Suprapubic skin (tissue), 4 donors: Measurements from ENCODE around the gene KLF12.

ENCODE experiments used
- CTCF ChIP-seq, 2 donors: fragments of 200-600 bp in 1 of 2; fragments of 450-650 bp in 1 of 2; sonication (generic) in 1 of 2; IDR thresholded peaks; one replicate each; pipeline ENCODE4 v1.5.1; 2016 to 2019; ENCODE audit warnings: antibody characterized with exemption in 2 of 2, mild to moderate bottlenecking in 1 of 2, moderate library complexity in 1 of 2
- EP300 ChIP-seq: sonication (generic); formaldehyde crosslinking; IDR thresholded peaks from one replicate; pipeline ENCODE4 v1.6.1; 2017; ENCODE audit warnings: antibody characterized with exemption
- POLR2A ChIP-seq, 2 donors: fragments of 450-650 bp; IDR thresholded peaks; one replicate each; pipeline ENCODE4 v1.6.1; 2017; ENCODE audit warnings: antibody characterized with exemption in 2 of 2, mild to moderate bottlenecking in 2 of 2, moderate library complexity in 2 of 2
- POLR2AphosphoS5 ChIP-seq, 3 donors: sonication (generic); formaldehyde crosslinking; IDR thresholded peaks; one replicate each; pipeline ENCODE4 v1.6.1; 2017; ENCODE audit warnings: antibody characterized with exemption in 3 of 3

- TF ChIP-seq CTCF (IDR thresholded peaks at IDR 0.05) (no peak), POLR2A (IDR thresholded peaks at IDR 0.05) (no peak), EP300 (no peak), POLR2AphosphoS5 (IDR thresholded peaks at IDR 0.05) (no peak)
Measured at GRCh38 chr13:74115133-74115532, 19.1 kb downstream of the KLF12 start.
